Eye (tissue), 1 donor: ENCODE data around the gene URI1.
A peak's percentile ranks its signal among the peaks of the same experiment; 100 is the strongest.
"Not testable (repeated sequence)": the region's sequence is repeated elsewhere in the genome, so short reads cannot be mapped to it uniquely, and the experiment has no call there.

Source experiments
- DNase-seq: peaks from one replicate; pipeline ENCODE4 v3.0.0-alpha.2; 2015

Gene URI1

DNA sequence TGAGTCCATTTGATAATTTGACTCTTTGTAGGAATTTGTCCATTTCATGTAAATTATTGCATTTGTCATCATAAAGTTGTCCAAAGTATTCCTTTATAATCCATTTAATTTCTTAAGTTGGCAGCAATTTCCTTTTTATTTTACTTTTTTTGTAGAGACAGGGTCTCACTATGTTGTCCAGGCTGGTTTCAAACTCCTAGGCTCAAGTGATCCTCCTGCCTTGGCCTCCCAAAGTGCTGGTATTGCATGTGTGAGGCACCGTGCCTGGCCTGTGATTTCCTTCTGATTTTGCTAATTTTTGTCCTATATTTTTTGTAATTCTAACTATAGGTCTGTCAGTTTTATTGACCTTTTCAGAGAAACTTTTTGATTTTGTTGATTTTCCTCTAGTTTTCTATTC, 84.9 kb downstream of the URI1 start:
- DNase-seq: no peak

DNA sequence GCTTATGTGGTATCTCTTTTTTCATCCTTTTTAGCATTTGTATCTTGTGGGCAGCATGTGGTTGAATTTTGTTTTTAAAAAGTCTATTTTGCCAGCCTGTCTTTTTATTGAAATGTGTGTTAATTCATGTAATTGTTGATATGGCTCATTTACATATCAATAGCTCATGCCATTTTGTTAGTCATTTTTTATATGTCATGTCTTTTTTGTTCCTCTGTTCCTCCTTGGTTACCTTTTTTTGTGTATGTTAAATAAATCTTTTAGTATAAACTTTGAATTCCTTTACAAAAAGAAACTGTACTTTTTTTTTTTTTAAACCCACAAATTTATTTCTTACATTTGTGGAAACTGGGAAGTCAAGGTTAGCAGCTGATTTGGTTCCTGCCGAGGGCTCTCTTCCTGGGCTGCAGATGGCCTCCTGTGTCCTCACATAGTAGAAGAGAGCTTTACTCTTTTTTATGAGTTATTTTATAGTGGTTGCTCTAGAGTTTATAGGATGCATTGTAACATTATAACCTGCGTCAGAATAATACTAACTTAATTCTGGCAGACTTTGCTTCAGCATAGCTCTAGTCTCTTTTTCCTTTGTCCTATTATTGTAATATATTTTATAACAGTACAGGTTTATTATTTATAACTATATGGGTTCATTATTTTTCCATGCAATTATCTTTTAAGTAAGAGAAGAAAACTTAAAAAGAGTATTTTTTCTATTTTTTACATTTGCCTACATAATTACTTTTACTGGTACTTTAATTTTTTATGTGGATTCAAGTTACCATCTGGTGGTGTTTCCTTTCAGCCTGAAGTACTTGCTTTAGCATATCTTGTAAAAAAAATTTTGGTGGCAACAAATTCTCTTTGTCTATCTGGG, 86.3 kb downstream of the URI1 start:
- no peak for DNase-seq

DNA sequence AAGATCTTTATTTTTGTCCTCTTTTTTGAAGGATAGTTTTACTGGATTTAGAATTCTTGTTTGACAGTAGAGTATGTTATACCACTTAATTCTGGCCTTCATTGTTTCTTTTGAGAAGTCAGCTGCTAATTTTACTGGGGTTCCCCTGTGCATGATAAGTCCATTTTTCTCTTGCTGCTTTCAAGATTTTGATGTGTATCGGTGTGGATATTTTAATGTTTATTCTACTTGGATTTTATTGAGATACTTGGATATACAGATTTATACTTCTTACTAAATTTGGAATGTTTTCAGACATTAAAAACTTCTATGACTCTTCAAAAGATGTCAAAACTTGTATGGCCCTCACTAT, 86.9 kb downstream of the URI1 start:
- DNase-seq: no peak

DNA sequence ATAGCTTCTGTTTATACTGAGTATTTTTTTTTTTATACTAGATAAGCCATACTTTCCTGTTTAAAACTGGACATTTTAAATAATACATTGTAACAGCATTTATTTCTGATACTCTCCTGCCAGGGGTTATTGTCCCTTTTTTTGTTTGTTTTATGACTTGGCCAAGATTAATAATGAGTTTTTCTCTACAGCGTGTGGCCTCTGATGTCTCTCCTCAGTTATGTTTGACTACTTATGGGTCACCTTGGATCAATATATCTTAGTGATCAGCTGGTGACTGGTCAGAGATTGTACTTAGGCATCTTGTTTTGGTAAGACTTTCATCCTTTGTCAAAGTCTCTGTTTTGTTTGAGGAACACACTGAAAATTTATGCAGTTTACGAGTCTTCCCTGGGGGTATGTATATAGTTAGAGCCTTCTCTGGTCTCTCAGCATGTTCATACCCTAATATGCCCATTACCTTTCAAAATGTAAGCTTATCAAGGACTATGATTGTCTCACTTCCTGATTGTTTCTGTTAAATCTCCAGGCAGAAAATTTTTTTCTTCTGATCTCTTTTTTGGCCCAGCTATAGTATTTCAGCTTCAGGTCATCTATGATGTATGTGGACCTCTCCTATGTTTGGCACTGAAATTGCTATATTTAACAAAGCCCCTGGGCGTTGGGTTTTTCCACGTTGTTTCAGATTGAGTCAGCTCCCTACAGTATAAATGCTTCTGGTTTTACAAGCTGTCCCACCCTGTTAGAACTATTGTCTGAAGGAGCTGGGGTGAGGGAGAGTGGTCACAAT, 87.9 kb downstream of the URI1 start:
- no peak for DNase-seq

DNA sequence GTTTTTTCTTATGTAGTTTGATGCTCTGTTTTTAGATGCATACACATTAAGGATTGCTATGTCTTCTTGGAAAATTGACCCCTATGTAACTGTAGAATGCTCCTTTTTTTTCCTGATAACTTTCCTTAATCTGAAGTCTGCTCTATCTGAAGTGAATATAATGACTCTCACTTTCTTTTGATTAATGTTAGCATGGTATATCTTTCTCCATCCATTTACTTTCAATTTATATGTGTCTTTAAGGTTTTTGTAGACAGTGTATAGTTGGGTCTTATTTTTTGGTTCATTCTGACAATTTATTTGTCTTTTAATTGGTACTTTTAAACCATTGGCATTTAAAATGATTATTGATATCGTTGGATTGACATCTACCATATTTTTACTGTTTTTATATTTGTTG, 92.3 kb downstream of the URI1 start:
- no peak for DNase-seq

DNA sequence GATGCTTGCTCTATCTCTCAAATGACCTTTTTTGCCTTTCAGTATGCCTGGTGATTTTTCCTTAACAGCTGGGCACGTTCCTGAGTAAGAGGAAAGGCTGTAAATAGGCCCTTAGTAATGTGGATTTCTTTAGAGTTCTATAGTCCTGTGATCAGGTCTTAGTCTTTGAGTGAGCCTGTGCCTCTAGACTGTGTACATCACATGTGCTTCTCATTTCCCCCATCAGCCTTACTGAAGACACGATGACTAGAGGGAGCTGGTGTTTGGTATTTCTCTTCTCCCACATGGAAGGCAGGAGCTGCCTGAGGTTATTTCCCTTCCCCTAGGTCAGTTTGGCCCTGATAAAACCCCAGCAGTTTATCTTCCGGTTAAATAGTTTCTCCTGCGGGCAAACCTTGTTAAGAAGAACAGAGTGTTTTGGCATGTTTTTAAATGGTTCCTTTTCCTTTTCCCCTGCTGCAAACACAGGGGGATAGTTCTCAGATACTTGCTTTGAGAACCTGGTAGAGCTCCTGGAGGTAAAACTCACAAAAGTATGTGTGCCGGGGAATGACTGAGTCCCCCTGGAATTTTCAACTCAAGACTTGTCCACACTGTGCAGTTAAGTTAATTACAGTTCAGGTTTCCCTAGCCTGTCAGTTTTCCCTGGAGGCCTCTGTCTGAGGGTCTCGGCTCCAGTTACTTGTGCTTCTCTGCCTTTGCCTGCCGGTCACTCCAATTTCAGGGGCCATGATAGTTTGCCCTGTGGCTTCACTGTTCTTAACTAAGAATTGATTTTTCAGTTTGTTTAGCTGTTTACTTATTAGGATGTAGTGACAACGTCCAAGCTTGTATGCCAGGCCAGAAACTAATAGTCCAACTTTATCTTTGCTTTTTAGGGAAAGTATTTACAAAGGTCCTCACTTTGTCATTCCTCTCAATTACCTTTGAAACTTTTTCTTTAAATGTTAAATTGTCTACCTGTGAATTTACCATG, 94.4 kb downstream of the URI1 start:
- peak; percentile 44 for DNase-seq

DNA sequence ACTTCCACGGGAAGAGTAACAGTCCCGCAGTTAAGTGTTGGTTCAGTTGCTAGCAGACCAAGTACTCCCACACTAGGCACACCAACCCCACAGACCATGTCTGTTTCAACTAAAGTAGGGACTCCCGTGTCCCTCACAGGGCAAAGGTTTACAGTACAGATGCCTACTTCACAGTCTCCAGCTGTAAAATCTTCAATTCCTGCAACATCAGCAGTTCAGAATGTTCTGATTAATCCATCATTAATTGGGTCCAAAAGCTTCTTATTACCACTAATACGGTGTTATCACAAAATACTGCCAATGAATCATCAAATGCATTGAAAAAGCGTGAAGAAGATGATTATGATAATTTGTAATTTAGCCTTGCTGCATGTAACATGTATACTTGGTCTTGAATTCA, 95.8 kb downstream of the URI1 start:
- DNase-seq: no peak

DNA sequence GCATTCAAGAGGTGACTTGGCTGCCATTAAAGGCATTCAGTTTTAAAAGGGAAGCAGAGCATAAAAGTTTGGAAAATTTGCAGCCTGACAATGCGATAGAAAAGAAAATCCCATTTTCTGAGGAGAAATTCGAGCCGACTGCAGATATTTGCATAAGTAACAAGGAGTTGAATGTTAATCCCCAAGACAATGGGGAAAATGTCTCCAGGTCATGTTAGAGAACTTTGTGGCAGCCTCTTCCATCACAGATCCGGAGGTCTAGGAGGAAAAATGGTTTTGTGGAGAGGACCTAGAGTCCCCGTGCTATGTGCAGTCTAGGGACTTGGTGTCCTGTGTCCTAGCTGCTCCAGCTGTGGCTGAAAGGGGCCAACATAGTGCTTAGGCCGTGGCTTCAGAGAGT, 99.9 kb downstream of the URI1 start:
- not testable (repeated sequence) for DNase-seq

DNA sequence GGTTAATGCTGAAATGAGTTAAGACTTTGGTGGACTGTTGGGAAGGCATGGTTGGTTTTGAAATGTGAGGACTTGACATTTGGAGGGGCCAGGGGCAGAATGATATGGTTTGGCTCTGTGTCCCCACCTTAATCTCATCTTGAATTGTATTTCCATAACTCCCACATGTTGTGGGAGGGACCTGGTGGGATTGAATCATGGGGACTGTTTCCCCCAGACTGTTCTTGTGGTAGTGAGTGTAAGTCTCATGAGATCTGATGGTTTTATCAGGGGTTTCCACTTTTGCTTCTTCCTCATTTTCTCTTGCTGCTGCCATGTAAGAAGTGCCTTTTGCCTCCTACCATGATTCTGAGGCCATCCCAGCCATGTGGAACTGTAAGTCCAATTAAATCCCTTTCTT, 101.0 kb downstream of the URI1 start:
- DNase-seq: not testable (repeated sequence)

DNA sequence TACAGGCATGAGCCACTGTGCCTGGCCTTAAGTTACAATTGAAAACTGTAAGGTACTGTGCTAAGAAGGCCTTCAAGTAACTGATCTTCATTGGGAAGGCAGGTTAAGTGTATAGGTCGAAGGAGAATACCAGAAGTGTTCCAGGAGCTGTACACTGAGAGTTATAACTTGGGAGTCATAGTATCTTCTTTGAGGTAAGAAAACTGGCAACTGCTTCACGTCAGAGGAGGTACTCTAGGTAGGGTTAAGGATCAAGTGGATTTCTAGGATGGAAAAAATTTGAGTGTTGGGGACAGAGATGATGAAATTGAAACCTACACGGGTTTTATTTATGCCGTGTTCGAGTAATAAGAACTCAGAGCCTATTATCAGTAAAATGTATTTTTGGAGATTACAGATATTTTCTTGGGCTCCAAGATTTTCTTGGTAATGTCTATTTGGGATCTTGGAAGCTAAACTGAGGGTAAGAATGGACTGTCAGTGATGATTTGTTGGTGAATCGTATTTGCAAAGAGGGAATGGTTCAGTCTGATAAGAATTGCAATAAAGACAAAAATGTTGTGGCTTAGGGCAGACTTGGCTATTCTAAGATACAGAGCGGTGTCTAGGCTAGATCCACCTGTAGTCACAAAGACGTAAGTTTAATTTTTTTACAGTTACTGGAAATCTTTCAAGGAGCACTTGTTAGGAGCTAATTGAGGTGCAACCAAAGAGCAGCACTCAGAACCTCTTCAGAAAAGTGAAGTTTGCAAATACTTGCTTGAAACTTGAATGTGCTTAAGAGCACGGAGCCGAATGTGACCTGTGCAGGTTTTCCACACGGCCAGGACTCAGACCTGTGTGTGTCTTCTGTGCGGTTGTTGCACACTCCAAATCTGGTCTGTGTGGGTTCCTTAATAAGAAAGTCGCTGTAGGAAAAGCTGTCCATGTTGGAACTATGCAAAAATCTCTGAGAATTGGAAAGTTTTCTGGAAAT, 102.5 kb downstream of the URI1 start:
- DNase-seq: no peak

DNA sequence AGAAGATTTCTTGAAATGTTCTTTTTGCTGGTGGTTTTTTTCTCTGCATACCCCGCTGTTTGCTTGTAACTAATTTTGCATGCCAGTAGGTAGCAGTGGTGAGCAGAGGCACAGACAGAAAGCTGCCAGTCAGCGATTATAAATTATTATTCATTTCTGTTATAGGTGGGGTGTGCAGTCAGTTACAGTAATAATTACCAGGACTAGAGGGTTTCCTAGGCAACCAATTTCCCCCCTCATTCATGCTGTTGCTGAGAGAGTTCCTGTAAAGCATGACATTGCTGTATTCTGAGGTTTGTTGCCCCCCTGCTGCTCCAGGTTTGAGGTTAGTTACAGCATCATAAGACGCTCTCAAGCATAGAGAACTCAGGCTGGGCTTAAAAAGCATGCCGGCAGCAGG, 104.5 kb downstream of the URI1 start:
- peak; percentile 80 for DNase-seq

DNA sequence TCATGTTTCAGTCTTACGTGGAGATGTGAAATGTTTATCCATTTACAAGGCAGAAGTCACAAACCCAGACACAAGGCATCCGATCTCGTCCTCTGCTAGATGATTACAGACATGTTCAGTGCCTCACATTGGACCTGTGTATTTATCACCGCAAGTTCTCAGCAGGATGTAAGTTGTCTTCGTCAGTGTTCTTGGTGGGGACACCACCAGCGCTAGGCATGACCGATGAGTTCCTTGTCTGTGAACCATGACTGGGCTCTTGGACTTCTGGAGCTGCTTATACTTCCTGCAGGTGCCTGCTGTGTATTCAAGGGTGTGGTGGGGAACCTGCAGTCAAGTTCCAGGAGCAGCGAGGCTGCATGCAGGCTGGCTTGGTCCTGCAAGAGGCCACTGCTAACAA, 105.4 kb downstream of the URI1 start:
- DNase-seq: no peak

DNA sequence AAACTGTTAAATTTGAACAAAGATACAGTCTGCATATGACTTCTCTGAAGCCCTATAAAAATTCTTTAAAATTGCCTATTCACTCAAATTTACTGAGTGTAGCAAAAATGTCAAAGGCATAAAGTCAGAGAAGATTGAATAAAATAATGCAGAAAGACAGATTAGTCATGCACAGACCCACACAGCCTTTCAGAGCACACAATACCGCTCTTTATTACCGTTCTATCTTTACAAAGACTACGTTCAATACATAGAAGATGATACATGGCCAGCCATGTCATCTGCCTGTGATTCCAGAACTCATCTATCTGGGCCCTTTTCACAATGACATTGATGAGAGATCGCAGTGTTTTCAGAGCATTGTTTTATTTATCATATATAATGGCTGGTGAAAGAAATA, 107.2 kb downstream of the URI1 start:
- no peak for DNase-seq

DNA sequence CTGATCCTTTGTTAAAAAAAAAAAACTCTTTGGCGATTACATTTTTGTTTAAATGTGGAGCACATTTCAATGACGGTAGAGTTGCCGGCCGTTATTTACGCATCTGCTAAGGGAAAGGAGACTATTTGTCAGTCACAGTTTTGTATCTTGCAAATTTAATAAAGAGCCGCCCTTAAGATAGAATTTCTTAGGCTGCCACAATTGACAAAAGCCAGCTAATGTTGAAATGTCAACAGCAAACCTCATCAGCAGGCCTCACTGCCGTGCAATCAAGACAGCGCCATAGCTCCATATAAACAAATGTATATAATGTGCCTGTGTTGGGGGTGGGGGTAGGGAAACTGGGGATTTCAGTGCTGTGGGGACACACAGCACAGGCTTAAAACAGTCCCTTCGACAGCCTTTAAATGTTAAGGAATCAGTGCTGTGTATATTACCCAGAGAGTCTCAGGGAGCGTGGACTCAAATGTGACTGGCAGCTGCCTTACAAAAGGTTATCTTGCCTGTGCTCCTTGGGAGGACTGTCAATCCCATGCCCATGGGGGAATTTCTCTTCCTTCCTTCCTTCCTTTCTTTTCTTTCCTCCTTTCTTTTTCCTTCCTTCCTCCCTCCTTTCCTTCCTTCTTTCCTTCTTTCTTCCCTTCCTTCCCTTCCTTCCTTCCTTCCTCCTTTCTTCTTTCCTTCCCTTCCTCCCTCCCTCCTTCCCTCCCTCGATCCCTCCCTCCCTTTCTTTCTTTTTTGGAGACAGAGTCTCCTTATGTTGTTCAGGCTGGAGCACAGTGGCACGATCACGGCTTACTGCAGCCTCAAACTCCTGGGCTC, 108.0 kb downstream of the URI1 start:
- DNase-seq: peak; percentile 27

DNA sequence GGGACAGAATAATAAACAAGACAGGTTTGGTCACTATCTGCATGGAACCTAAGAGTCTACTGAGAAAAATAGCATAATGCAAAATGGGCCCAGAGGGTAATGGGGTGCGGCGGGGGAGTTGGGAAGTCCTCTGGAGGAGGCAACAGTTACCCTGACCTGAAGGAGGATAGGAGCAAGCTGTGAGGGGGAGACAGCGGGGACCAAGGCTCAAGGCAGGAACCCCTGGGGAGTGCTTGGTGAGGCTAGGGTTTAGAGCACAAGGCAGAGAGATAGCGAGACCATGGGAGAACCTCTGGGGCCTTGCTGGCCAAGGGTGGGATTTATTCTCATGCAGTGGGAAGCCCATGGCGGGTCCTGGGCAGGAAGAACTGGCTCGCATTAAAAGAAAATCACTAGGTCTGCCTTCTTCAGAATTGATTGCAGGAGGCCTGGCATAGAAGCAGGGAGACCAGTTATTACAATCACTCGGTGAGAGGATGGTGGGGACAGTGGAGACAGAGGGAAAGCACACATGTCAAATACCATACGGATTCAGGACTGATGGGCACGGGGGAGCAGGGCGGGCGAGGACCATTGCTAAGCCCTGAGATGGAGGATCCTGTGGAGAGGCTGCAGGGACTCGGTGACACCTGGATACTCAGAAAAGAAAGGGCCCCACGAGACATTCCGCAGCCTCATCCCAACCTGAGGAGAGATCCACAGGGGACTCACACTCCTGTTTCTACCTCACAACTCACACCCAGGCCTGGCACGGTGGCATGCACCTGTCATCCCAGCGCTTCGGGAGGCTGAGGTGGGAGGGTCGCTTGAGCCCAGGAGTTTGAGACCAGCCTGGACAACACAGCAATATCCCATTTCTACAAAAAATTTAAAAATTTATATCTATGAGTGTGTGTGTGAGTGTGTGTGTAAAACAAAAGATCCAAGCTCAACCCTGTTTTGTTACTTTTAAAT, 110.4 kb downstream of the URI1 start:
- DNase-seq: no peak

DNA sequence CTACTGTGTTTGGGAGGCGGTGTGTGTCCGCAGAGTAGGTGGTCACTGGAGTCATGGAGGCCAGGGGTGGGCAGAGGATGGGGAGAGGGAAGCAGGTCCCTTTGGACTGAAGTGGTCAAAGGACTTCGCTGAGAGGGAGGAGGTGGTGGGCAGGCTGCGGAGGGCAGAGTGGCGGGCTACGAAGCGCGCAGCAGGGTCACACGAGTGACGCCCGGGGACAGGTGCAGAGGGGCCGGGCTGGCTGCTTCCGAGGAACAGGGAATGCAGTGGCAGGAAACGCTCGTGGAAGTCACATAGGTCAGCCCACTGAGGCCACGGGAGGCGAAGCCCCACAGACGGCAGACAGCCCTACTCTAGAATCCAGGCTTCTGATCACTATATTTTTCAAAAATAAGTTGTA, 111.5 kb downstream of the URI1 start:
- no peak for DNase-seq

DNA sequence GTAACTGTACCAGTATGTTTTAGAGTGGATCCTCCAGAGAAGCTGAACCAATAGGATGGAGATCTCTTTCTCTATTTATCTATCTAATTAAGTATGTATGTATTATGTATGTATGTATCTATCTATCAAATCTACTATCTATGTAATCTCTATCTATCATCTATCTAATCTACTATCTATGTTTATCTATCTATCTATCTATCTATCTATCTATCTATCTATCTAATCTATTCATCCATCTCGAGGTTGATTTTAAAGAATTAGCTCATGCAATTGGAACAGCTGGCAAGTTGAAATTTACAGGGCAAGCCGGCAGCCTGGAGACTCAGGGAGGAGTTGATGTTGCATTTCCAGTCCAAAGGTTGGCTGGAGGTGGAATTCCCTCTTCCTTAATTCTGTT, 112.2 kb downstream of the URI1 start:
- DNase-seq: no peak

DNA sequence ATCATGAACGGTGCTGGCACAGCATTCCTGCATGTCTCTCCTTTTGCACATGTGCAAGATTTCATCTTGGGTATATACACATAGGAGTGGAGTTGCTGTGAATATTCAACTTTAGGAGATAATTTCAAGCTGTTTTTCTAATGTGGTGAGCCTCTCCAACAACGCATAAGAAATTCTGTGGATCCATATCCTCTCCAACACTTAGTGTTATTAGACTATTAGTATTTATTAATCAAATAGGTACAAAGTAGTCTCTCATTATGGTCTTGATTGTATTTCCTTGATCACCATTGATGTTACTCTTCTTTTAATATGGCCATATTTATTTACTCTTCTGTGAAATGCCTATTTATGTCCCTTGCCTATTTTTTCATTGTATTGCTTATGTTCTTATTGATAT, 114.5 kb downstream of the URI1 start:
- DNase-seq: no peak

DNA sequence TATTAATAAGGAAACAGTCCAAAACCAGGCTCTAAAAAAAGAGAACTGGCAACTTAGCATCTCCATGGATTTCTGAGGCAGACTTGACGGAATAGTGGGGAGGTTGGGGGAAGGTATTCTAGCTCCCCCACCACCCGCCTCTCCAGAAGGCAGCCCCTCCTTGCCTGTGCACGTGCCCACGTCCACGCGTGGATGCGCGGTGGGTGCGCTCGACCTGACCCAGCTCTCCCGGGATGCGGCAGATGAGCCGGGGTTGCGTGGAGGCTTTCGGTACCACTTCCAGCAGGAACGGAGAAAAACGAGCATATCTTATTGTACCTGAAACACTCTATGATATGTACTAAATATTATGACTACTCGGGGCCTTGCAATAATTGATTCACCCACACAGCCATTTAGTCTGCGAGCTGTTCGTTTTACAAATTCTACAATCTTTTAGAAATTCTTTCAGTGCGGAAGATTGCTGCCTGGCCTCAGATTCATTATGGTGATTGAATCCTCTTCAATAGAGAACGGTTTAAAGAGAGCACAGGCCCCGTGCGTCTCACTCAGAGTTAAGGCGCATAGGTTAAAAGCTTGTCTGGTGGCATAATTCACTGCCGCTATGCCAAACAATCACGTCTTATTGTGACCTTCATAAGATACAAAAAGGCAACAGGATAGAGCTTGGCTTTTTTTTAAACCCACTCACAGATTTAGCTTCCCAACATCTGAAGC, 117.9 kb downstream of the URI1 start:
- peak; percentile 13 for DNase-seq
